Lower leg skin (tissue), 3 donors: ENCODE data around the gene DPY30.
"Not testable (repeated sequence)": the region's sequence is repeated elsewhere in the genome, so short reads cannot be mapped to it uniquely, and the experiment has no call there.

ENCODE experiments used
- POLR2A ChIP-seq, 2 donors: fragments of 450-650 bp; IDR thresholded peaks; one replicate each; pipeline ENCODE4 v1.6.1; 2016 to 2017; ENCODE audit warnings: antibody characterized with exemption in 2 of 2, mild to moderate bottlenecking in 1 of 2, moderate library complexity in 1 of 2
- TF ChIP-seq, protein P1 (sequence below), 3 donors: fragments of 450-650 bp; IDR thresholded peaks; one replicate each; pipeline ENCODE4 v1.5.1; 2016; ENCODE audit warnings: antibody characterized with exemption in 3 of 3, mild to moderate bottlenecking in 3 of 3, moderate library complexity in 2 of 3

- TF ChIP-seq POLR2A (IDR thresholded peaks at IDR 0.05) = not testable (repeated sequence)
- TF ChIP-seq, protein P1, sequence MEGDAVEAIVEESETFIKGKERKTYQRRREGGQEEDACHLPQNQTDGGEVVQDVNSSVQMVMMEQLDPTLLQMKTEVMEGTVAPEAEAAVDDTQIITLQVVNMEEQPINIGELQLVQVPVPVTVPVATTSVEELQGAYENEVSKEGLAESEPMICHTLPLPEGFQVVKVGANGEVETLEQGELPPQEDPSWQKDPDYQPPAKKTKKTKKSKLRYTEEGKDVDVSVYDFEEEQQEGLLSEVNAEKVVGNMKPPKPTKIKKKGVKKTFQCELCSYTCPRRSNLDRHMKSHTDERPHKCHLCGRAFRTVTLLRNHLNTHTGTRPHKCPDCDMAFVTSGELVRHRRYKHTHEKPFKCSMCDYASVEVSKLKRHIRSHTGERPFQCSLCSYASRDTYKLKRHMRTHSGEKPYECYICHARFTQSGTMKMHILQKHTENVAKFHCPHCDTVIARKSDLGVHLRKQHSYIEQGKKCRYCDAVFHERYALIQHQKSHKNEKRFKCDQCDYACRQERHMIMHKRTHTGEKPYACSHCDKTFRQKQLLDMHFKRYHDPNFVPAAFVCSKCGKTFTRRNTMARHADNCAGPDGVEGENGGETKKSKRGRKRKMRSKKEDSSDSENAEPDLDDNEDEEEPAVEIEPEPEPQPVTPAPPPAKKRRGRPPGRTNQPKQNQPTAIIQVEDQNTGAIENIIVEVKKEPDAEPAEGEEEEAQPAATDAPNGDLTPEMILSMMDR (IDR thresholded peaks at IDR 0.05) = not testable (repeated sequence)
Observed at GRCh38 chr2:32010280-32010669, 29.3 kb downstream of the DPY30 start.
